ENCODE data around the gene MAGI2. TPM values are rescaled to one million over a fixed set of nuclear protein-coding genes. Genes with fewer than 3 reads are reported as not detected.

The MAGI2 gene
- total RNA-seq, 1 experiment from 2014 or later: 0.22 TPM

- Histone ChIP-seq H2AFZ (ENCODE audit: low read depth, low read length, poor library complexity, severe bottlenecking) (no peak overlapping the region), H3K9me3 (ENCODE audit: control insufficient read depth in 1 of 2, insufficient read depth in 1 of 2, low read depth in 1 of 2, low read length in 2 of 2) (no peaks in the 10 kb centered on the region), H3K79me2 (ENCODE audit: insufficient read depth, low read length) (no peaks in the 10 kb centered on the region), H4K20me1 (ENCODE audit: insufficient read depth) (no peaks in the 10 kb centered on the region), H3K4me3 (replicated peaks in 1 of 2; ENCODE audit: low read depth in 1 of 2, low read length in 2 of 2) (no peak overlapping the region), H3K9ac (ENCODE audit: low read length) (no peak overlapping the region), H3K4me1 (ENCODE audit: control insufficient read depth in 1 of 2, insufficient read depth in 2 of 2, low read length in 2 of 2) (no peaks in the 10 kb centered on the region), H3K27me3 (ENCODE audit: insufficient read depth, low read length) (no peaks in the 10 kb centered on the region), H3K4me2 (ENCODE audit: low read length) (no peak overlapping the region), H3K27ac (ENCODE audit: low read depth, low read length) (no peak overlapping the region), H3K9me2 (ENCODE audit: insufficient read depth) (no peaks in the 10 kb centered on the region), H3K36me3 (ENCODE audit: control insufficient read depth in 1 of 2, insufficient read depth in 2 of 2, low read length in 2 of 2) (no peaks in the 10 kb centered on the region)
- ChIA-PET RAD21 (ENCODE audit: low non-redundant PET in 1 of 2, low total read pairs in 2 of 2, uncharacterized antibody in 2 of 2, unreplicated experiment in 2 of 2) (no interaction called here), POLR2A (no interaction called here), CTCF (no interaction called here)
- ATAC-seq (no peak), DNase-seq (ENCODE audit: low read depth, low spot score) (no peak)
- BruUV-seq (replicated peaks): no TSS peak
- intact Hi-C loops (cut with micrococcal nuclease): no loop called here
- no peak for TF ChIP-seq SP1 (IDR thresholded peaks at IDR 0.05; ENCODE audit: low read depth)
- no peak for TF ChIP-seq ATF3 (IDR thresholded peaks at IDR 0.05)
- TF ChIP-seq EGR1 (IDR thresholded peaks at IDR 0.05; ENCODE audit: low read depth): no peak
- no peak for TF ChIP-seq MAX (IDR thresholded peaks at IDR 0.05)
- TF ChIP-seq POLR2AphosphoS5 (IDR thresholded peaks at IDR 0.05; ENCODE audit: low read depth, low read length): no peak
- no peak for TF ChIP-seq CBX3 (IDR thresholded peaks at IDR 0.05; ENCODE audit: low read depth)
- no peak for TF ChIP-seq POLR2A (IDR thresholded peaks at IDR 0.05; ENCODE audit: borderline replicate concordance, extremely low read depth, insufficient read depth, insufficient read length)
- no peak for TF ChIP-seq SIN3A (IDR thresholded peaks at IDR 0.05; ENCODE audit: low read depth)
- no peak for TF ChIP-seq ZNF274 (IDR thresholded peaks at IDR 0.05; ENCODE audit: low read depth, low read length)
- TF ChIP-seq CEBPB (IDR thresholded peaks at IDR 0.05; ENCODE audit: low read depth): no peak
- TF ChIP-seq TCF7L2 (IDR thresholded peaks at IDR 0.05; ENCODE audit: borderline replicate concordance, extremely low read depth, insufficient read depth, insufficient read length): no peak
- TF ChIP-seq ZBTB33 (IDR thresholded peaks at IDR 0.05; ENCODE audit: extremely low read depth, insufficient replicate concordance, low read length): no peak
- no peak for TF ChIP-seq ZFX (IDR thresholded peaks at IDR 0.05)
Observed at GRCh38 chr7:78634093-78634492, 819.4 kb downstream of the MAGI2 start.
